Erythroblast (primary cell): ENCODE measurements around the gene PTRH2.

Experiments used
- GATA1 ChIP-seq: IDR thresholded peaks from 2 replicates; pipeline ENCODE4 v1.6.1; 2011; ENCODE audit warnings: low read depth, mild to moderate bottlenecking, control low read depth, low read length, moderate library complexity
- POLR2A ChIP-seq: IDR thresholded peaks from 2 replicates; pipeline ENCODE4 v1.6.1; 2011; ENCODE audit warnings: mild to moderate bottlenecking, low read length

DNA sequence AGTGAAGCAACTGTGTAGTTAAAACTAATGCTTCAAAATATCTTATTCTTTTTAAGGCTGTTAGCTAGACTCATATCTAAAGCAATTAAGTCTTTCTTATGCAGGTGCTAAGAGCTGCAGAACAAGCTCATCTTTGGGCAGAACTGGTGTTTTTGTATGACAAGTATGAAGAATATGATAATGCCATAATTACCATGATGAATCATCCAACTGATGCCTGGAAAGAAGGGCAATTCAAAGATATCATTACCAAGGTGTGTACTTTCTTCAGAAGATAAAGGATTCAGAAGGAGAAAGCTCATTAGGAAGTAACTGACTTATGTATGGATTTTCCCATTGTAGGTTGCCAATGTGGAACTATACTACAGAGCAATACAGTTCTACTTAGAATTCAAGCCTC is 23.9 kb downstream of the PTRH2 start:
- no peak for TF ChIP-seq POLR2A
- TF ChIP-seq GATA1 = no peak
